Left lung (tissue), 10 donors: ENCODE results near the gene GNAO1. TPM values are rescaled to one million over a fixed set of nuclear protein-coding genes. Genes with fewer than 3 reads are reported as not detected.
A peak's percentile ranks its signal among the peaks of the same experiment; 100 is the strongest.

Experiments used
- ATAC-seq: fragments of 200-7000 bp; cut with Tn5 transposase; one replicate; pipeline ENCODE4 v1.9.1; 2020; ENCODE audit warnings: moderate library complexity
- DNase-seq, 4 donors: peaks; one replicate each; pipeline ENCODE4 v3.0.0-alpha.2; 2013 to 2020
- H3K27ac ChIP-seq, 2 donors: fragments of 200-600 bp; sonication (generic) in 1 of 2; one replicate each; pipeline versions ENCODE4 v1.5.0 to v1.8.0; 2020 to 2021
- H3K27me3 ChIP-seq, 2 donors: fragments of 200-600 bp; sonication (generic) in 1 of 2; one replicate each; pipeline versions ENCODE4 v1.5.0 to v1.8.0; 2020 to 2021
- H3K36me3 ChIP-seq, 2 donors: fragments of 200-600 bp; sonication (generic) in 1 of 2; one replicate each; pipeline versions ENCODE4 v1.5.0 to v1.8.0; 2020 to 2021
- H3K4me1 ChIP-seq, 2 donors: fragments of 200-600 bp; one replicate each; pipeline ENCODE4 v1.8.0; 2021
- H3K4me3 ChIP-seq, 2 donors: fragments of 200-600 bp; sonication (generic) in 1 of 2; one replicate each; pipeline versions ENCODE4 v1.5.0 to v1.8.0; 2020 to 2021; ENCODE audit warnings: mild to moderate bottlenecking in 1 of 2
- H3K9me3 ChIP-seq, 2 donors: fragments of 200-600 bp; sonication (generic) in 1 of 2; one replicate each; pipeline versions ENCODE4 v1.5.0 to v1.8.0; 2020 to 2021
- intact Hi-C, 2 donors: fragments of 100-400 bp; cut with DNase I; formaldehyde crosslinking; loops; one replicate each; pipeline versions ENCODE4 v1.11.2 to v1.14.2; 2022
- polyA plus RNA-seq, 6 donors: library from polyadenylated mRNA; unstranded; fragments of 120-200 nt; gene quantifications; one replicate each; pipeline ENCODE4 v1.2.1, GENCODE V29; 2013; ENCODE audit not compliant: insufficient read length in 6 of 6
- total RNA-seq, 2 donors: library from RNA; stranded (reverse); fragmentation: NEBNext Ultra II Directional; extraction: Animal tissue kit (Norgen Biotek cat#: 25700); gene quantifications; one replicate each; pipeline ENCODE4 v1.2.1, GENCODE V29; 2021
- TF ChIP-seq, protein P1 (sequence below), 2 donors: fragments of 200-600 bp; sonication (generic) in 1 of 2; IDR thresholded peaks; one replicate each; pipeline versions ENCODE4 v1.5.0 to v1.8.0; 2021; ENCODE audit warnings: antibody characterized with exemption in 2 of 2
- donor health status: DM: no; HTN: yes; CAD: no.
- donor health status: DM: no; HTN: no; CAD: no.

Gene GNAO1
- total and polyA plus RNA-seq, 8 donors = 1.3 to 34.1 (median 22.2) TPM

DNA sequence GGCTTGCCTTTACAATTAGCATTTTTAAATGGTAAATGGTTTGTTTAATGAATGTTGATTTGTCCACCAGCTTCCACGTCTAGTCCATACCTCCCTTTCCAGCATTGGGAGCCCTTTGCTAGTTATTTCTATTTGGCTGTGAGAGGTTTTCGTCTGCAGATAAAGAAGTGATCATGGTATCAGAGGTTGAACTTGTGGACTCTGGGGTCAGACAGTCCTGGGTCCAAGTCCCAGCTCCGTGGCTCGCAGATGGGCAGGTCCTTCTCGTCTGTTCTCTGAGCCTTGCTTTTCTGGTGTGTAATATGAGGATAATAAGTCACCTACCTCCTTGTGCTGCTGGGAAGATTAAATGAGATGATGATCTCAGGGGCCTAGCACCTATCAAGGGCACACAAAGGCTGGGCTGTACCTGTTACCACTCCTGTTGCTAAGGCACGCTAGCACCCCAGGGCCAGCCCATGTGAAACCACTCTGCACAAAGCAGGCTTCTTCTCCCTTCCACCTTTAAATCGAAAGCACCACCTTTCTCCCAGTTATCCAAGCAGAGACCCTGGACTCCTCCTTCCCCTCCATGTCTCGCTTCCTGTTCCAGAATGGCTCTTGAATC, 103.9 kb downstream of the GNAO1 start:
- DNase-seq (no peak), ATAC-seq (no peak)

DNA sequence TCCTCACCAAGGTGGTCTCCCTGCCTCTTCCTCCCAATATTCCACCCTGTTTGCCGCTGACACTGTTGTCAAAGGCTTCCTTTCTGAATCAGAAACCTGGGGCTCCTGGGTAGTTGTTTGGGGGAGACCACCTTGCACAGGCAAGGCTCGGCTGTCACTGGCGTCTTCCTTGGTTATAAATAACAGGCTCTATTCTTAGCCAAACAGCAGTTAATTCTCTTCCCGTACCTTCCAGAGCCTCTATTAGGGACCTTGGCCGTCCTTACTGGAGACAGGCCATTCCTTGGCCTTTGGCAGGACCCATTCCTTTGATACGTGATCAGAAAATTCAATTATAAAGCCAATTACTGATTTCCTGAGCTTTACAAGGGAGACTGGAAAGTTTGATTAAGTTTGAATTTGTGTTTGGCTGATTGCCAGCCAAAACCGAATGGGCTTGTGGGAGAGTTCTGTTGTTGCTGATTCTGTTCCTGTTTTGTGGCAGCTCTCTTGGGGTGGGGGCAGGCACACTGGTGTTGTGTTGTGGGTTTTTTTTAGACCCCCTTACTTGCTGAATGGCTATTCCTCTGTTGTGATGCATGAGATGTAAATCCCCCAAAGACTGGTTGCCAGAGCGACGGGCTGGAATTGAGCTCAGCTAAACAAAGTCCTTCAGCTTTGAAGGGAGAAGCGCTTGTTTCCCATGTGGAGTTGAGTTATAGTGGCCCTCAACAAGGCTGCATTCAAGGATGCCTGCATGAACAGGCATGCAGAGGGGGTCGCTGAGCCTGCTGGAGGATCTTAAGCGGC, 104.6 kb downstream of the GNAO1 start:
- Histone ChIP-seq H3K27ac (no peak overlapping the region), H3K27me3 (no peaks in the 10 kb centered on the region), H3K9me3 (no peaks in the 10 kb centered on the region), H3K4me3 (no peak overlapping the region), H3K4me1 (no peaks in the 10 kb centered on the region), H3K36me3 (no peaks in the 10 kb centered on the region)
- intact Hi-C loops = no loop called here
- no peak for ATAC-seq
- DNase-seq = peak in 2 of 4 donors; percentile 42 to 58
- TF ChIP-seq, protein P1, sequence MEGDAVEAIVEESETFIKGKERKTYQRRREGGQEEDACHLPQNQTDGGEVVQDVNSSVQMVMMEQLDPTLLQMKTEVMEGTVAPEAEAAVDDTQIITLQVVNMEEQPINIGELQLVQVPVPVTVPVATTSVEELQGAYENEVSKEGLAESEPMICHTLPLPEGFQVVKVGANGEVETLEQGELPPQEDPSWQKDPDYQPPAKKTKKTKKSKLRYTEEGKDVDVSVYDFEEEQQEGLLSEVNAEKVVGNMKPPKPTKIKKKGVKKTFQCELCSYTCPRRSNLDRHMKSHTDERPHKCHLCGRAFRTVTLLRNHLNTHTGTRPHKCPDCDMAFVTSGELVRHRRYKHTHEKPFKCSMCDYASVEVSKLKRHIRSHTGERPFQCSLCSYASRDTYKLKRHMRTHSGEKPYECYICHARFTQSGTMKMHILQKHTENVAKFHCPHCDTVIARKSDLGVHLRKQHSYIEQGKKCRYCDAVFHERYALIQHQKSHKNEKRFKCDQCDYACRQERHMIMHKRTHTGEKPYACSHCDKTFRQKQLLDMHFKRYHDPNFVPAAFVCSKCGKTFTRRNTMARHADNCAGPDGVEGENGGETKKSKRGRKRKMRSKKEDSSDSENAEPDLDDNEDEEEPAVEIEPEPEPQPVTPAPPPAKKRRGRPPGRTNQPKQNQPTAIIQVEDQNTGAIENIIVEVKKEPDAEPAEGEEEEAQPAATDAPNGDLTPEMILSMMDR (IDR thresholded peaks at IDR 0.05) = no peak

More for the DNA sequence above, 103.9 kb downstream of the GNAO1 start:
- H3K4me1 ChIP-seq = no peaks in the 10 kb centered on the region
- intact Hi-C loops = no loop called here
- TF ChIP-seq, protein P1 (IDR thresholded peaks at IDR 0.05) = no peak
- no peaks in the 10 kb centered on the region for H3K36me3 ChIP-seq
- no peaks in the 10 kb centered on the region for H3K27me3 ChIP-seq
- no peak overlapping the region for H3K4me3 ChIP-seq
- no peak overlapping the region for H3K27ac ChIP-seq
- H3K9me3 ChIP-seq = no peaks in the 10 kb centered on the region

DNA sequence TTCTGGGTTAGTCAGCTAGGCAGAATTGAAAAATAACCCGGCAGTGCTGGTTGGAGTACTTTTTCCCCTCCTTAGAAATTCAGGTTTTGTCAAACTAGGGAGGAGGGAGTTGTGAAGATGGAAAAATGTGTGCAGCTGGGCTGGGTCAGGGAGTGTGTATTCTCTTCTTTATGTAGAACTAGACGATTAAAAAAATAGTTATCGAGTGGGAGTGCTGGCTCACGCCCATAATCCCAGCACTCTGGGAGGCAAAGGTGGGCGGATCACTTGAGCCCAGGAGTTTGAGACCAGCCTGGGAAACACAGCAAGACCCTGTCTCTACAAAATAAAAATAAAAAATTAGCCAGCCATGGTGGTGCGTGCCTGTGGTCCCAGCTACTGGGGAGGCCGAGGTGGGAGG, 106.4 kb downstream of the GNAO1 start:
- TF ChIP-seq, protein P1 (IDR thresholded peaks at IDR 0.05) = no peak
- H3K9me3 ChIP-seq = no peaks in the 10 kb centered on the region
- no peaks in the 10 kb centered on the region for H3K36me3 ChIP-seq
- ATAC-seq (no peak), DNase-seq (no peak)
- no peak overlapping the region for H3K4me3 ChIP-seq
- intact Hi-C loops = no loop called here
- H3K4me1 ChIP-seq = no peaks in the 10 kb centered on the region
- no peak overlapping the region for H3K27ac ChIP-seq
- no peaks in the 10 kb centered on the region for H3K27me3 ChIP-seq

DNA sequence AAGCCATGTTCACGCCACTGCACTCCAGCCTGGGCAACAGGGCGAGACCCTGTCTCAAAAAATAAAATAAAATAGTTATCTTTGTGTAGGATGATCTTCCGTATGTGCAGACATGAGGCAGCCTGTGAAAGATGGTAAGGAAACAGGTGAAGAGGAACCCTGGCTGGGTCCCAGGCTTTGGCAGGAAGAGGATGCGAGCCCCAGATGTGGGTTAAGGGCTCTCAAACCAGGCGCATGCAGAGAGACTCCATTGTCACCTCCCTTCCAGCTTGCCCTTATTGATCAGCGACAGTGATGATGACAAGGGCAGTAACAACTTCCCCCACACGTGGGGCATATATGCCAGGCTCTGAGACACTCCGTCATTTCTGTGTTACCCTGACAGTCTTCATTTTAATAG, 106.8 kb downstream of the GNAO1 start:
- intact Hi-C loops = no loop called here
- Histone ChIP-seq H3K4me1 (no peaks in the 10 kb centered on the region), H3K9me3 (no peaks in the 10 kb centered on the region), H3K36me3 (no peaks in the 10 kb centered on the region), H3K27ac (no peak overlapping the region), H3K4me3 (no peak overlapping the region), H3K27me3 (no peaks in the 10 kb centered on the region)
- TF ChIP-seq, protein P1 (IDR thresholded peaks at IDR 0.05) = no peak
- no peak for ATAC-seq
- DNase-seq = no peak

DNA sequence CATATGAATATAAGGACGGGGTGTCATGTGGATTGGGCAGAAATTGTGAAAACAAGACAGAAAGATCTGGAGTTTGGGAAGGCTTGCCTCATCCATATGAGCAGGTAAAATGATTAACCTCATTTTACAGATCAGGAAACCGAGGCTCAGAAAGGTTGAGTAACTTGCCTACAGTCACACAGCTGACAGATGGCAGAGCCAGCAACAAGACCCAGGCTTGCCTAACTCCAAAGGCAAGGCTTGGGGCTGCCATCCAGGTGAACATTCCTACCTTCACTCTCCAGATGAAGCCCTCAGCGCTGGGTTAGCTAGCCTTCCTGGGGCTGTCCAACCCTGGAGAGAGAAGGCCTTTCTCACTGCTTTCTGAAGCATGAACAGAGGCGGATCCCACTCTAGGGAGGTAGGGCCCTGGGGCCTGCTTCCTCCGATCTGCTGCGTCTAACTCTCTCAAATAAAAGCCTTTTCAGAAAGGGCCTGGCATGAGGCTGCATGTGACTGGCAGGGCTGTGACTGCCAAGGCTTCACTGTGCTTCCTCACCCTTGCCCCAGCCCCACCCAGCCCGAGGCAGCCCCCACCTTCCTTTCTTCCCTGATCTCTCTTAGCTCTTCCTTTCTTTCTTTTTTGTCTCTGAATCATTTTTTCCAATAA, 107.8 kb downstream of the GNAO1 start:
- TF ChIP-seq, protein P1 (IDR thresholded peaks at IDR 0.05) = no peak
- intact Hi-C loops = no loop called here
- Histone ChIP-seq H3K9me3 (no peaks in the 10 kb centered on the region), H3K4me1 (no peaks in the 10 kb centered on the region), H3K4me3 (no peak overlapping the region), H3K36me3 (no peaks in the 10 kb centered on the region), H3K27ac (no peak overlapping the region), H3K27me3 (no peaks in the 10 kb centered on the region)
- ATAC-seq = peak; percentile 56
- peak in 1 of 4 donors; percentile 59 for DNase-seq
